ENCODE measurements around the gene DOCK7. TPM values are rescaled to one million over a fixed set of nuclear protein-coding genes. Genes with fewer than 3 reads are reported as not detected.

Gene DOCK7
- total and polyA plus RNA-seq, 2 of the 8 experiments (the other 6 are each of a cell fraction or from before 2014, with no cell fraction given), result 10.2 to 33.7 TPM

GRCh38 chr1:62423580-62424242, 264.5 kb downstream of the DOCK7 start:
- Histone ChIP-seq H2BK15ac (ENCODE audit: low read length) (no peak overlapping the region), H3K27me3 (replicated peaks in 1 of 4; ENCODE audit: control insufficient read depth in 3 of 4, extremely low read depth in 1 of 4, insufficient read depth in 3 of 4, low read length in 3 of 4) (no peaks in the 10 kb centered on the region), H3K4me1 (replicated peaks in 1 of 4; ENCODE audit: control insufficient read depth in 3 of 4, insufficient read depth in 4 of 4, low read length in 3 of 4) (peaks cover 0 to 3% (median 1%) of the 10 kb centered on the region in 4 experiments; a peak in 2 of 7 replicates), H2BK120ac (replicated peaks; ENCODE audit: low read depth, low read length) (no peak overlapping the region), H3K36me3 (ENCODE audit: control insufficient read depth in 2 of 4, insufficient read depth in 4 of 4, low read length in 3 of 4) (no peaks in the 10 kb centered on the region), H4K20me1 (replicated peaks in 1 of 2; ENCODE audit: control insufficient read depth in 1 of 2, insufficient read depth in 2 of 2, low read length in 2 of 2) (no peaks in the 10 kb centered on the region), H3K18ac (ENCODE audit: extremely low read depth, low read length) (no peak overlapping the region), H4K91ac (replicated peaks; ENCODE audit: insufficient read length, low read length) (no peak overlapping the region), H2BK12ac (ENCODE audit: low read depth, low read length) (no peak overlapping the region), H4K5ac (ENCODE audit: insufficient read length, low read depth, low read length) (no peak overlapping the region), H3K23me2 (ENCODE audit: low read depth, low read length) (no peaks in the 10 kb centered on the region), H3K4me2 (ENCODE audit: insufficient read depth in 1 of 2, low read depth in 2 of 2, low read length in 2 of 2) (no peak overlapping the region), H2AK5ac (ENCODE audit: low read depth, low read length) (no peak overlapping the region), H3K14ac (ENCODE audit: insufficient read length) (no peak overlapping the region), H3K79me2 (ENCODE audit: control insufficient read depth in 1 of 2, insufficient read depth in 2 of 2, low read length in 2 of 2) (no peaks in the 10 kb centered on the region), H3K9me3 (ENCODE audit: insufficient read depth in 2 of 2, low read depth in 1 of 2, low read length in 1 of 2) (no peaks in the 10 kb centered on the region), H3K56ac (replicated peaks; ENCODE audit: insufficient read length, low read depth, low read length) (no peak overlapping the region), H3K4ac (replicated peaks; ENCODE audit: insufficient read length, low read depth, low read length) (no peak overlapping the region), H2BK20ac (ENCODE audit: low read length) (no peak overlapping the region), H3K9ac (replicated peaks in 1 of 4; ENCODE audit: extremely low read depth in 1 of 4, low read depth in 3 of 4, low read length in 3 of 4) (no peak overlapping the region), H3K27ac (ENCODE audit: low read depth, low read length) (no peak overlapping the region), H2BK5ac (ENCODE audit: low read depth, low read length) (no peak overlapping the region), H4K8ac (ENCODE audit: extremely low read depth, insufficient read depth, low read length) (no peak overlapping the region), H3K79me1 (ENCODE audit: low read depth, low read length) (no peaks in the 10 kb centered on the region), H3K23ac (ENCODE audit: insufficient read length) (no peak overlapping the region), H2AFZ (ENCODE audit: low read length) (peak overlapping the region; percentile 32; the same call in 1 of the 2 replicates), H3K4me3 (ENCODE audit: extremely low read depth in 1 of 4, insufficient read depth in 2 of 4, low read depth in 3 of 4, low read length in 4 of 4) (no peak overlapping the region)
- TF ChIP-seq SP1 (IDR thresholded peaks at IDR 0.05; ENCODE audit: low read depth, low read length) (no peak), MAX (IDR thresholded peaks at IDR 0.05) (peak; percentile 23; the same call in 1 of the 2 replicates), CEBPB (IDR thresholded peaks at IDR 0.05; ENCODE audit: low read depth, low read length) (0 out of 2 replicates have a peak, but pooled peaks have one; percentile 40), TBP (IDR thresholded peaks at IDR 0.05; ENCODE audit: low read depth, low read length) (no peak), TEAD4 (IDR thresholded peaks at IDR 0.05; ENCODE audit: low read depth, low read length) (peak; percentile 23; the same call in 1 of the 2 replicates), KDM4A (IDR thresholded peaks at IDR 0.05; ENCODE audit: low read depth, low read length, severe bottlenecking) (no peak), SIN3A (conservative IDR thresholded peaks at IDR 0.05 in 1 of 2, IDR thresholded peaks at IDR 0.05 in 1 of 2; ENCODE audit: low read depth in 1 of 2, low read length in 2 of 2) (no peak), CTBP2 (IDR thresholded peaks at IDR 0.05; ENCODE audit: borderline replicate concordance, insufficient read depth, insufficient read length, low read length) (no peak), BCL11A (IDR thresholded peaks at IDR 0.05; ENCODE audit: low read depth in 2 of 2, low read length in 2 of 2) (no peak)
- 91% methylated on average over 14 of the region's 14 CpGs; no CpG with 5 or more reads in 1 of the 2 experiments for WGBS, 2 experiments (ENCODE audit: extremely low coverage in 1 of 2, insufficient coverage in 1 of 2, insufficient read length in 1 of 2, insufficient replicate concordance in 2 of 2, low coverage in 1 of 2, low lambda C conversion rate in 2 of 2, missing lambda C conversion rate in 1 of 2)
- no peak for DNase-seq (ENCODE audit: low read depth in 1 of 2, low spot score in 2 of 2)
- ChIA-PET POLR2A (ENCODE audit: partially characterized antibody) (interaction anchor here (1.0 to 1.6 kb wide), 3 partner anchors 8 to 12 kb away, joined by 3 to 5 read pairs (median 3); no protein-coding TSS in a partner anchor), CTCF (ENCODE audit: partially characterized antibody) (interaction anchor here (1.0 to 2.9 kb wide), 7 partner anchors 8 to 279 kb away, joined by 3 to 10 read pairs (median 3); no protein-coding TSS in a partner anchor)
- no peak for FAIRE-seq

Data from H1 (cell line).